Germinal center (tissue), 1 donor: ENCODE results near the gene XYLT1.

Experiments used
- DNase-seq: peaks from one replicate; pipeline ENCODE4 v3.0.0; 2012; ENCODE audit warnings: mixed read lengths, low spot score

Gene XYLT1

DNA sequence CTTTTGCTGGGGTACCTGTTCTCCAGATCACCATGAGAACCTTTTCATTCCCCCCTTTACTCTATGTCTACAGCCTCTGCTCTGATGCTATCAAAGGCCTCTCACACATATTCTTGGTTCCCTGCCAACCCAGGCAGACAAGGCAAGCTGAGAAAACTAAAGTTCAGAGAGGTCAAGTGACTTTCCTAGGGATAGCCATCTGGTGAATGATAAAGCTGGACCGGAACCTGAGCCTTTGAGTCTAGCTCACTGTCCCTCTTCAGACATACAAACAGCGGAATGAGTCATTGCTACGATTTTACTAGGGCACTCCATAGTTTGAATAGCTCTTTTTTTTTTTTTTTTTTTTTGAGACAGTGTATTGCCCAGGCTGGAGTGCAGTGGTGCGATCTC, 73.3 kb downstream of the XYLT1 start:
- no peak for DNase-seq

DNA sequence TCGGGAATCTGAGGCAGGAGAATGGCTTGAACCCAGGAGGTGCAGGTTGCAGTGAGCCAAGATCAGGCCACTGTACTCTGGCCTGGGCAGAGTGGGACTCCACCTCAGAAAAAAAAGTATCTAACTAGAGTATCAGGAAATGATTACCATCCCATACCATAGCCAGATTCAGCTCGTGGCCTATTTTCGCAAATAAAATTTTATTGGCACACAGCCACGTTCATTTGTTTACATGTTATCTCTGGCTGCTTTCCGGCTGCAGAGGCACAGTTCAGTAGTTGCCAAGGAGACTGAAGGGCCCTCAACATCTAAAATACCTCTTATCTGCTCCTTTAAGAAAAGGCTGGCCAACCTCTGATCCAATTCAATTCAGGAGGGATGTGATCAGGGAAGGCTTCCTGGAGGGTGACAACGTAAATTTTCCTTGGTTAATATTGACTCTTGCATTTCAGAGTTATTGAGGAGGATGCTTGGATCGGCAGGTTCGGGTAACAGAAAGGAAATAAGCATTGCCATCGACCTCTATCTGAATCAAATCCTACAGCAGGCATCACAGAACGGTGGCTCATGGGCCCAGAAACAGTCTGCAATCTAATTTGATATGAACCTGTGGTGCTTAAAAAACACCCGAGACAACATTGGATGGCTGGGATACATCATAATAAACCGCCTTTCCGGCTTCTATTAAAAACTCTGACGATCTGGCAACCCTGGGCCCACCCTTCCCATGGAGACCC, 73.8 kb downstream of the XYLT1 start:
- no peak for DNase-seq

GRCh38 chr16:17395849-17396480, 74.8 kb downstream of the XYLT1 start:
- no peak for DNase-seq

DNA sequence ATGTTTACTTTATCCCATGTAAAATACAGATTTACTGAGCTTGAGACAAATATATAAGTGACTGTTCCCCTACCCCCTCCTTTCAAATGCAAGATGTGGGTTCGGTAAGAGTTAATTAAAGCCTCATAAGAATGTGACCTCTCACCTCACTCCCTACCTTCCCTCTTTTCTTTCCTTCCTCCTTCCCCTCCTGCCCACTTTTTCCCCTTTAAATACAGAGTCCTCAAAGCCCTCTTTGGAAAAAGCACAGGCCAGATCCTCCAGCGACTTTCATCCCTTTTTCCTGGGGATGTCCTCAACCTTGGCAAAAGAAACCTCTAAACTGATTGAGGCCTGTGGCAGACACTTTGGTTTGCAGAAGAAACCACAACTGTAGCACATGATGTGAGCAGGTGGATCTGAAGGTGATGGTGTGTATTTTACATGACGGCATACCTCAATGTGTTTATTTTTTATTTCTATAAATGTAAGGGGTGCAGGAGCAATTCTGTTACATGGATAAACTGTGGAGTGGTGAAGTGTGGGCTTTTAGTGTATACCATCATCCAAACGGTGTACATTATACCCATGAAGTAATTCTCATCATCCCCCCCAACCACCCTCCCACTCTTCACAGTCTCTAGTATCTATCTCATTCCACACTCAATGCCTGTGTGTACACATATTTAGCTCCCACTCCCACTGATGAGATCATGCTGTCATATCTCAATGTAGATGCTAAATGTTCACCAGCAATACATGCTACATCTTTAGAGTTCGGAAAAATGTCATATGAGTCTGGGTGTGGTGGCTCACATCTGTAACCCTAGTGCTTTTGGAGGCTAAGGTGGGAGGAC, 77.7 kb downstream of the XYLT1 start:
- no peak for DNase-seq

- DNase-seq = no peak
Measured at GRCh38 chr16:17392127-17392856, 78.5 kb downstream of the XYLT1 start.

- DNase-seq = no peak
Measured at GRCh38 chr16:17391715-17392114, 79.0 kb downstream of the XYLT1 start.

DNA sequence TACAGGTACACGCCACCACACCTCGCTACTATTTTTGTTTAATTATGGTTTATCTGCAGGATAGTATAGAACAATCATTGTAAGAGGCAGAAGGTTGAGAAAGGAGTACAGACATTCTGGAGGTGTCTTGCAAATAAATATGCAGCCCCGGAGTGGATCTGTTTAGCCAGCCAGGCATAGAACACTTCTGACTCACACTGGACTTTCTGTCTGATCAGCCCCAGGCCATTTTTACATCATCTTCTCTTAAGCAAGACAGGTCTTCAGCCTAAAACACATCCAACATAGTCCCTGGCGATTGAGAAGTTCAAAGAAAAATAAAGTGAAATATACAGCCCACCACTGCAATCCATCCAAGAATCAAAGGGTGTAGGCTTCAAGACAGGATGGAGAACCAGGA, 81.4 kb downstream of the XYLT1 start:
- no peak for DNase-seq

DNA sequence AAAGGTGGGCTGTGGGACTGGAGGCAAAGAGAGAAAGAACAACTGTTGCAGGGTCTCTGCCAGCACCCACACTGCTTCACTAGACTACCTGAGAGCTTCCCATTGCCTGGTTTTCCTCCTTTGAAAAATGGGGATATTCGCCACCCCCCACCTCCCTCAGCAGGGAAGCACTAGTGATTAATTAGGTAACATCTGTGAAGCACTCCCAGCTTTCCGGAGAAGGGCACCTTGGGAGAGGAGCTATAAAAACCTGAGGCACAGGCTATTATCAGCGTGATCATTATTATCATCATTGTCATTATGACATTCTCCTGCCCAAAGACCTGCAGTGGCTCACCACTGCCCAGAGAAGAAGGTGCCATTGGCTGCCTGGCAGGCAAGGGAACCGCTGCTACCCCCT, 83.5 kb downstream of the XYLT1 start:
- DNase-seq = no peak

GRCh38 chr16:17386229-17386628, 84.5 kb downstream of the XYLT1 start:
- no peak for DNase-seq

GRCh38 chr16:17384471-17384870, 86.3 kb downstream of the XYLT1 start:
- no peak for DNase-seq

GRCh38 chr16:17382949-17383863, 87.6 kb downstream of the XYLT1 start:
- no peak for DNase-seq

DNA sequence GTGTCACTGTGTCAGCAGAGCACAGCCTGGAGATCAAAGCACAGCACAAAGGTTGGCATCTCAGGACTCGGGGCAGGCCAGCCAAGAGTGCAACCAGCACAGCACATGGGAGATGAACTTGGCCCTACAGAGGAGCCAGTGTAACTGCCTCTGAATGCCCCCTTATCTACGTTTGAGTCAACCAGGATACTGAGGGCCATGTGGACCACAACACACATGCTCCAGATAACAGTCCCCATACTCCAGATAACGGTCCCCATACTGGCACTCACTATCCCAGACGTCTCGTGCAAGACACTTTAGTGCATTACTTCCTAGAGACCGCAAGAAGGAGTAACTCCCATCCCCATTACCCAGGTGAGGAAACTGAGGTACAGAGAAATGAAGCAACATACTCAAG, 88.2 kb downstream of the XYLT1 start:
- DNase-seq = no peak

DNA sequence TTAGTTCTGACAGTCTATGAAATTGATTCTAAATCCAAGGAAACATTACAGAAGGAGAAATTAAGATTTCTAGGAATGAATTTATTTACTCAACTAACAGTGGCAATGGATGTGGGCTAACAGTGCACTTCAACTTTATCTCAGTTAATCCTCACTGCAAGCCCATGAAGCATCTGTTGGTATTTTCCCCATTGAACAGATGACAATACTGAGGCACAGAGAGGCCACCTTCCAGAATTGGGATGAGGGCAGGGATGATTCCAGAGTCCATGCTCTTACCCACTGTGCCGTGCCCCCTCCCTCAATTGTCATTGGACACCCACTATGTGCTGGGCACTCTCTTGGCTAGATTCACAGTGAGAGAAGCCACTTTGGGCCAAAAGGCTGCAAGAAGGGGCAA, 89.0 kb downstream of the XYLT1 start:
- no peak for DNase-seq

- no peak for DNase-seq
Measured at GRCh38 chr16:17380613-17381012, 90.1 kb downstream of the XYLT1 start.

DNA sequence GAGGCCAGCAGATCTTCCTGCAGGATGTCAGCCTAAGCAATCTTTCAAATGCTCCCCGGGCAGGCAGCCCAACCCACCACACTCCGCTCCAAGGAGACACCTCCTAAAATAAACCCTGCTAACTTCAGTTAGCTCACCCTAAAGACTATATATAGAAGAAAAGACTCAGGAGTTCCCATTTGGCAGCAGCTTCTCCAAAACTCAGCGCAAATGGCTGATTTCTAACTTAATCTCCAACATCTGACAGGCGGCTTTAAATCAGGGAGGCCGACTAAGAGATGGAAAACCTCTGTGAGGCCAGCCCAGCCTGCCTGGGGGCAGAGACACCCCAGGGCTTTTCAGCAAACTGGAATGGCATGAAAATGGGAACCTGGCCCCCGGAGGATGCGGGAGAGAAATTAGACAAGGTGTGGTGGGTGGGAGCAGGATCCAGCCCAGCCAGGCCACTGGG, 91.6 kb downstream of the XYLT1 start:
- no peak for DNase-seq

DNA sequence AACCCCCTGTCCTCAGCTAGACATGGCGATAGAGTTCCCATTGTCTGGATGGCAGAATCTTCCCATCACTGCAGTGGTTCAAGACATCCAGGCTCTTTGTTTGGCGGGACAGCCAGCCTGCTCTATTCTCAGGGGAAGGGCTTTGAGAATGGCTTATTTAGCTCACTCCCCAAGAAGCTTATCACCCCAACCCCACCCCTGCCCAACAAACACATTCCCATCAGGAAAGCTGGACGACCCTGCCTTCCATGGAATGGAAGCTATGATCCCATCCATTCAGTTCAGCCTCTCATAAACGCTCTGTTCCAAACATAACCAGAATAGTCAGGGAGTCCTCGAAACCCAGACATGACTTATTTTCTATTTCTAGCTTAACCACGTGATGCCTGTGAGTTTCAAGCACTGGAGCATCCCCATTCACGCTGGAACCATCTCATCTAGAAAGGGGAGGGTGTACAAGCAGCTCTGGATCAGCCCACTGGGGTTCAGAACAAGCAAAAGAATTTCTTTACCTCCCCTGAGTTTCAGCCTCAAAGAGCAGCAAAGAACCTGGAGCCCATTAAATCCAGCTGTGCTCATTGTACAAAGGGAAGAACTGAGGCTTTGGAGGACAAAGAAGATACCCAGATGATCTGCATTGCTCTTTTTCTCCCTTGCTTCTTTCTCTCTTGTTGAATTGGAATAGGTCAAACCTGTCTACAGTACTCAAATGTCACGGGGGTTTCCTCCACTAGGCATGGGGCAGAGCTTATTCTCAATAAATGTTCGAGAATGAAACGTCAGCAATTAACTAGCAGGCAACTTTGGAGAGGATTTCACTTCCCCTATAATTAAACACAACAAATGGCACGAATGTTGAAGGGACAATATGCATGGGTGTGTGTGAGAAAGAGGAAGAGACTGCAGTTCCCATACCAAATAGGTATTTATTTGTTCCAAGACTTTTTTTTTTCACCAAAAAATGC, 93.1 kb downstream of the XYLT1 start:
- DNase-seq = peak; percentile 60

DNA sequence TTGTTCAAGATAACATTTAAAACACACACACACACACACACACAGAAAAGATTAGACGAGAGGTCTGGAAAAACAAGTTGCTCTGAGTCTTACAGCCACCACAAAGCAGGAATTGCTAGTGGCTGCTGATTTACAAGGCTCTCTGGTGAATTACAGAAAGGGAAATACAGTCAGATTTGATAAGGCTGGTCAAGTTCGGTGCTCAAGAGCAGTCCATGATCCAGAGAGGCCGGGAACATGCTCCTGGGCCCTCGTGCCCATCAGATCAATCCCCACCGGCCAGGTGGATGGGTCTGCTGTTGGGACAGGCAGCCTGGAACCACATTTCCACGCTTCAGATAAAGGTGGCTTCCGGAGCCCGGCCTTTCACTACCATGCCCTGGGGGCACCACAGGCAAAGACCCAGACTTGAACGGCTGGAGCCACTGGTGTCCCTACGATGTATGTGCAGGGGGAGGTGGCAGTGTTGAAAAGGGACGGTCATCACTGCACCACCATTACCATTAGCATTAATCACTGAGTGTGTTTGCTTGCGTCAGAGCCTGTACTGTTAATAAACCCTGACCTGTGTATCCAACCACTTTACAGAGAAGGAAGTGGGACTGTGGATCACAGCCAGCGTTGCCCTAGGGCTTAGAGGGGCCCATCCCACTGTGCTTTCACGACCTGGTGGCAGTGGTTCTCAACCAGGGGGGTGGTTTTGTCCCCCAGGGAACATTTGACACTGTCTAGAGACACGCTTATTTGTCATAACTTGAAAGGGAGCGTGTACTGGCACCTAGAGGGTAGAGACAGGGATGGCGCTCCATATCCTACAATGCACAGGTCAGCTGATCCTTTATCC, 95.1 kb downstream of the XYLT1 start:
- peak; percentile 38 for DNase-seq

DNA sequence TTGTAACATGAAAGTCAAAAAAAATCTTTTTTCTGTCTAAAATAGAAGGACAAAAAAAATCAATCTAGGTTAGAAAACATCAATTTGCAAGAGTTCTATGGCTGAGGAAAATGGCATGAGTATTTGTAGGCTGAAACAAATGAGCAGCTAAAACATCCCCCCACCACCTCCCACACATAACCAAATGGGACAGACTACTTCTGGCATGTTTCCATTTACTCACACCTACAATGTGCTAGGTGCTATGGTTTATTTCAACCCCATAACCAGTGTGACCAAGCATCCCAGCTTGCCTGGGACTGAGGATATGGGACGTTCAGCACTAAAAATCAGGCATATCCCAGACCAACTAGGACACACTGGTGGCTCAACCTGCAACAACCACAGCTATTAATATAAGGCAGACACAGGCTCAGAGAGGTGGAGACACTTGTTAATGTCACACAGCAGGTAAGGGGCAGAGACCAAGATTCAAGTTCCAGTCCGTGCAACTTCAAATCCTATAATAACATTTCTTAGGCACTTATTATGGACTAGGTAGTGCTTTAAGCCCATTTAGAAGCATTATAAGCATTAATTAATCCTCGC, 96.0 kb downstream of the XYLT1 start:
- no peak for DNase-seq

DNA sequence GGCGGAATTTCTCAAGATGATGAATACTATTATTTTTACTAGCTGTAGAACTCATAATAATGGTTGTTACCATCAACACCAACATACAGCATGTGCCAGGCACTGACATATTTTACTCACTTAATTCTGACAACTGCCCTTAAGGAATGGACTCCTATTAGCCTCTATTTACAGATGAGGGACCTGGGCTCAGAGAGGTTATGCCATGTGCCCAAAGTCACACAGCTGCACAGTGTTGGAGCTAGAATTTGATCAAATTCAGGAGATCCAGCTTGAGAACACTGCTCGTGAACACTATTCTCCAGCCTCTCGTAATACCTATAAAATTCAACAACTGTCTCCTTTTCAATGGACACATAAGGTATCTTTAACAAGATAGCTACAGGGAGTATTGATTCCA, 97.2 kb downstream of the XYLT1 start:
- DNase-seq = no peak
